Measurements from ENCODE around the gene ARHGEF1.

Gene ARHGEF1

DNA sequence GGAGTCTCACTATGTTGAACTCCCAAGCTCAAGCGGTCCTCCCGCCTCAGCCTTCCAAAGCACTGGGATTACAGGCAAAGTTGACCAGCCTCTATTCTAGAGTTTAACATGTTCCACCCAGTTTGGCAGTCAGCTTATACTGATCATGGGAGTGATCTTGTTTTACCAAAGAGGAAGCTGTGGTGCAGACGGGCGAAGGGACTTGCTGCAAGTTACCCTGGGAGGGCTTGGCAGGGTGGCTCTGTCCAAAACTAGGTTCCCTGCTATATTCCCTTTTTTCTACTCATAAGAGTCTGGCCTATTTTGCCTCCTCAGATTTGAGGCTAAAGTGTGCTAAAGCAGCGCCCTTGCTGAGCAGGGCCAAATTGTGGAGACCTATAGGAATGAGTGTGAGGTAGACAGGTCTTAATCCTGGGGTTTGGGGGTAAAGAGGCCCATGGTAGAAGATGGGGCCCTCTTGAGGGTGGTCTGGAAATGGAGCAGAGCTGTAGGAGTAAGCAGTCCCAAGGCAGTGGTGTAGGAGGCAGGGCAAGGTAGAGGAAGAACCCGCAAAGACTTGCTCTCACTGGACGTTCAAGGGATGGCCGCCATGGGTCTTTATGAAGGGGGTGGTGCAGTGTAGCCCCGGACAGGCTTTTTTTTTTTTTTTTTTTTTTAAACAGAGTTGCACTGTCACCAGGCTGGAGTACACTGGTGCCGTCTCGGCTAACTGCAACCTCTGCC is 19.6 kb upstream of the ARHGEF1 start:
- H3K9ac ChIP-seq (ENCODE audit: insufficient read length, low read depth): peak overlapping the region; percentile 100

DNA sequence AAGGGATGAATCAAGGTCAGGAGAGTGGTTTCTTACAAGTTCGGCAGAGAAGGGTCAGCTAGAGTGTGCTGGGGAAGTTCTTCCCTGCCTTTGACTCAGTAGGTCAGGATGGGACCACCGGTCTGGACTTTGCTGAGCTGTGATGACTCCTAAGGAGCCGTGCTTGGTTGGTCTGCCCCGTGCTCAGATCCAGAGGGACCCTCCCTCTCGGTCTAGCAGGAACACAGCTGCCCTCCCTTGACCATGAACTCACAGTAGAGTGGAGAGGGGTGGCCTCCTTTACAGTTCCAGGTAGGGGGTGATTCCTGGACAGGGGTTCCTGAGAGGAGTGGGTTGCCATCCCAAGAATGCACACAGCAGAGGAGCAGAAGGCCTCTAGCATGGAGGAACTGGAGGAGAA is 18.6 kb upstream of the ARHGEF1 start:
- peak overlapping the region; percentile 76 for H3K9ac ChIP-seq (ENCODE audit: insufficient read length, low read depth)
- peaks cover 84% of the 10 kb centered on the region for H3K36me3 ChIP-seq (ENCODE audit: insufficient read depth, insufficient read length, low read length)
- peaks cover 18% of the 10 kb centered on the region for H3K4me1 ChIP-seq (ENCODE audit: insufficient read depth, insufficient read length)
- DNase-seq (ENCODE audit: low read depth, low spot score): no peak
- H3K9me3 ChIP-seq (ENCODE audit: insufficient read depth, low read length): no peaks in the 10 kb centered on the region
- TF ChIP-seq SUZ12 (IDR thresholded peaks at IDR 0.05; ENCODE audit: extremely low read depth, insufficient read depth, insufficient read length) (no peak), YY1 (IDR thresholded peaks at IDR 0.05; ENCODE audit: insufficient read depth, insufficient read length) (no peak), ZNF274 (IDR thresholded peaks at IDR 0.05; ENCODE audit: low read depth, low read length) (no peak)
- no peak overlapping the region for H3K4me3 ChIP-seq (ENCODE audit: insufficient read length, low read depth)
- H3K27me3 ChIP-seq (ENCODE audit: insufficient read depth, insufficient read length): no peaks in the 10 kb centered on the region

More for the DNA sequence above, 19.6 kb upstream of the ARHGEF1 start:
- Histone ChIP-seq H3K4me3 (ENCODE audit: insufficient read length, low read depth) (peak overlapping the region; percentile 2), H3K4me1 (ENCODE audit: insufficient read depth, insufficient read length) (peaks cover 15% of the 10 kb centered on the region), H3K36me3 (ENCODE audit: insufficient read depth, insufficient read length, low read length) (peaks cover 74% of the 10 kb centered on the region), H3K27me3 (ENCODE audit: insufficient read depth, insufficient read length) (no peaks in the 10 kb centered on the region), H3K9me3 (ENCODE audit: insufficient read depth, low read length) (no peaks in the 10 kb centered on the region)
- TF ChIP-seq SUZ12 (IDR thresholded peaks at IDR 0.05; ENCODE audit: extremely low read depth, insufficient read depth, insufficient read length) (no peak), ZNF274 (IDR thresholded peaks at IDR 0.05; ENCODE audit: low read depth, low read length) (no peak), YY1 (IDR thresholded peaks at IDR 0.05; ENCODE audit: insufficient read depth, insufficient read length) (no peak)
- no peak for DNase-seq (ENCODE audit: low read depth, low spot score)

DNA sequence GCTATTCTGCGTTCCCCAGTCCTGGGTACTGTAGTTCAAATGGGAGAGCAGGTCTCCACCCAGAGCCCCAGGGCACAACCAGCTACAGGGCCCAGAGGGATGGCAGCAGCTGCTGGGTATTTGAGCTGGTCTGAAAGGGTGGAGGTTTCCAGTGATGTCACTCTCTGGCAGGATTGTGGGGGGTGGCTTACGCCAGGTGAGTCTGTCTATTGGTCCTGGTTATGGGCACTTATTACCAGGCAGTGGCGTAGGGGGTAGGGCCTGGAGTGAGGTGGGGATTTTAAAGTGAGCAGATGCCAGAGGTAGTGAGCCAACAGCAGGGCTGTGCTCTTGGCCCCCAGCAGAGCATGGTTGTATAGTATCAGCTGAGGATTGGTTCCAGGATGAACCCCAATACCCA is 16.7 kb upstream of the ARHGEF1 start:
- Histone ChIP-seq H3K27me3 (ENCODE audit: insufficient read depth, insufficient read length) (no peaks in the 10 kb centered on the region), H3K36me3 (ENCODE audit: insufficient read depth, insufficient read length, low read length) (peaks cover 92% of the 10 kb centered on the region), H3K4me3 (ENCODE audit: insufficient read length, low read depth) (no peak overlapping the region), H3K4me1 (ENCODE audit: insufficient read depth, insufficient read length) (peaks cover 18% of the 10 kb centered on the region), H3K9me3 (ENCODE audit: insufficient read depth, low read length) (no peaks in the 10 kb centered on the region), H3K9ac (ENCODE audit: insufficient read length, low read depth) (peak overlapping the region; percentile 42)
- TF ChIP-seq SUZ12 (IDR thresholded peaks at IDR 0.05; ENCODE audit: extremely low read depth, insufficient read depth, insufficient read length): no peak
- no peak for TF ChIP-seq YY1 (IDR thresholded peaks at IDR 0.05; ENCODE audit: insufficient read depth, insufficient read length)
- TF ChIP-seq ZNF274 (IDR thresholded peaks at IDR 0.05; ENCODE audit: low read depth, low read length): no peak
- no peak for DNase-seq (ENCODE audit: low read depth, low spot score)

- peaks cover 83% of the 10 kb centered on the region for H3K36me3 ChIP-seq (ENCODE audit: insufficient read depth, insufficient read length, low read length)
- peaks cover 16% of the 10 kb centered on the region for H3K4me1 ChIP-seq (ENCODE audit: insufficient read depth, insufficient read length)
- DNase-seq (ENCODE audit: low read depth, low spot score): no peak
- no peak overlapping the region for H3K4me3 ChIP-seq (ENCODE audit: insufficient read length, low read depth)
- H3K9ac ChIP-seq (ENCODE audit: insufficient read length, low read depth): peak overlapping the region; percentile 61
- TF ChIP-seq ZNF274 (IDR thresholded peaks at IDR 0.05; ENCODE audit: low read depth, low read length): no peak
- no peak for TF ChIP-seq SUZ12 (IDR thresholded peaks at IDR 0.05; ENCODE audit: extremely low read depth, insufficient read depth, insufficient read length)
- TF ChIP-seq YY1 (IDR thresholded peaks at IDR 0.05; ENCODE audit: insufficient read depth, insufficient read length): no peak
- H3K9me3 ChIP-seq (ENCODE audit: insufficient read depth, low read length): no peaks in the 10 kb centered on the region
- no peaks in the 10 kb centered on the region for H3K27me3 ChIP-seq (ENCODE audit: insufficient read depth, insufficient read length)
Measured at GRCh38 chr19:41868120-41868988, 14.6 kb upstream of the ARHGEF1 start.

GRCh38 chr19:41868989-41869300 is 14.0 kb upstream of the ARHGEF1 start:
- TF ChIP-seq ZNF274 (IDR thresholded peaks at IDR 0.05; ENCODE audit: low read depth, low read length) (no peak), YY1 (IDR thresholded peaks at IDR 0.05; ENCODE audit: insufficient read depth, insufficient read length) (no peak), SUZ12 (IDR thresholded peaks at IDR 0.05; ENCODE audit: extremely low read depth, insufficient read depth, insufficient read length) (no peak)
- H3K36me3 ChIP-seq (ENCODE audit: insufficient read depth, insufficient read length, low read length): peaks cover 77% of the 10 kb centered on the region
- H3K4me1 ChIP-seq (ENCODE audit: insufficient read depth, insufficient read length): peaks cover 16% of the 10 kb centered on the region
- H3K9me3 ChIP-seq (ENCODE audit: insufficient read depth, low read length): no peaks in the 10 kb centered on the region
- no peak overlapping the region for H3K4me3 ChIP-seq (ENCODE audit: insufficient read length, low read depth)
- no peak overlapping the region for H3K9ac ChIP-seq (ENCODE audit: insufficient read length, low read depth)
- no peaks in the 10 kb centered on the region for H3K27me3 ChIP-seq (ENCODE audit: insufficient read depth, insufficient read length)
- DNase-seq (ENCODE audit: low read depth, low spot score): no peak

GRCh38 chr19:41869374-41869955 is 13.5 kb upstream of the ARHGEF1 start:
- no peak overlapping the region for H3K9ac ChIP-seq (ENCODE audit: insufficient read length, low read depth)
- no peak for DNase-seq (ENCODE audit: low read depth, low spot score)
- peaks cover 11% of the 10 kb centered on the region for H3K4me1 ChIP-seq (ENCODE audit: insufficient read depth, insufficient read length)
- no peaks in the 10 kb centered on the region for H3K27me3 ChIP-seq (ENCODE audit: insufficient read depth, insufficient read length)
- H3K9me3 ChIP-seq (ENCODE audit: insufficient read depth, low read length): no peaks in the 10 kb centered on the region
- peaks cover 72% of the 10 kb centered on the region for H3K36me3 ChIP-seq (ENCODE audit: insufficient read depth, insufficient read length, low read length)
- H3K4me3 ChIP-seq (ENCODE audit: insufficient read length, low read depth): no peak overlapping the region
- no peak for TF ChIP-seq ZNF274 (IDR thresholded peaks at IDR 0.05; ENCODE audit: low read depth, low read length)

GRCh38 chr19:41870401-41870873 is 12.5 kb upstream of the ARHGEF1 start:
- Histone ChIP-seq H3K4me3 (ENCODE audit: insufficient read length, low read depth) (no peak overlapping the region), H3K27me3 (ENCODE audit: insufficient read depth, insufficient read length) (no peaks in the 10 kb centered on the region), H3K9me3 (ENCODE audit: insufficient read depth, low read length) (no peaks in the 10 kb centered on the region), H3K9ac (ENCODE audit: insufficient read length, low read depth) (no peak overlapping the region), H3K36me3 (ENCODE audit: insufficient read depth, insufficient read length, low read length) (peaks cover 62% of the 10 kb centered on the region), H3K4me1 (ENCODE audit: insufficient read depth, insufficient read length) (peaks cover 8% of the 10 kb centered on the region)
- TF ChIP-seq YY1 (IDR thresholded peaks at IDR 0.05; ENCODE audit: insufficient read depth, insufficient read length): no peak
- TF ChIP-seq SUZ12 (IDR thresholded peaks at IDR 0.05; ENCODE audit: extremely low read depth, insufficient read depth, insufficient read length): no peak
- TF ChIP-seq ZNF274 (IDR thresholded peaks at IDR 0.05; ENCODE audit: low read depth, low read length): no peak
- no peak for DNase-seq (ENCODE audit: low read depth, low spot score)
